ENCODE data around the gene CPLX3.

GRCh38 chr15:74845208-74845568 lies 18.8 kb downstream of the CPLX3 start:
- TF ChIP-seq, protein P1, sequence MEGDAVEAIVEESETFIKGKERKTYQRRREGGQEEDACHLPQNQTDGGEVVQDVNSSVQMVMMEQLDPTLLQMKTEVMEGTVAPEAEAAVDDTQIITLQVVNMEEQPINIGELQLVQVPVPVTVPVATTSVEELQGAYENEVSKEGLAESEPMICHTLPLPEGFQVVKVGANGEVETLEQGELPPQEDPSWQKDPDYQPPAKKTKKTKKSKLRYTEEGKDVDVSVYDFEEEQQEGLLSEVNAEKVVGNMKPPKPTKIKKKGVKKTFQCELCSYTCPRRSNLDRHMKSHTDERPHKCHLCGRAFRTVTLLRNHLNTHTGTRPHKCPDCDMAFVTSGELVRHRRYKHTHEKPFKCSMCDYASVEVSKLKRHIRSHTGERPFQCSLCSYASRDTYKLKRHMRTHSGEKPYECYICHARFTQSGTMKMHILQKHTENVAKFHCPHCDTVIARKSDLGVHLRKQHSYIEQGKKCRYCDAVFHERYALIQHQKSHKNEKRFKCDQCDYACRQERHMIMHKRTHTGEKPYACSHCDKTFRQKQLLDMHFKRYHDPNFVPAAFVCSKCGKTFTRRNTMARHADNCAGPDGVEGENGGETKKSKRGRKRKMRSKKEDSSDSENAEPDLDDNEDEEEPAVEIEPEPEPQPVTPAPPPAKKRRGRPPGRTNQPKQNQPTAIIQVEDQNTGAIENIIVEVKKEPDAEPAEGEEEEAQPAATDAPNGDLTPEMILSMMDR (IDR thresholded peaks at IDR 0.05; ENCODE audit: poor library complexity): no peak
- no peak for TF ChIP-seq EZH2phosphoT487 (IDR thresholded peaks at IDR 0.05; ENCODE audit: low read depth, severe bottlenecking, unreplicated experiment)
- TF ChIP-seq EZH2 (IDR thresholded peaks at IDR 0.05; ENCODE audit: borderline replicate concordance): no peak
